Tibial artery (tissue), 4 donors: ENCODE results near the gene TRPC6.

Source experiments
- DNase-seq, 2 donors: peaks; one replicate each; pipeline ENCODE4 v3.0.0-alpha.2; 2019
- H3K27ac ChIP-seq, 2 donors: fragments of 200-600 bp; sonication (generic) in 1 of 2; 1 replicate in 1 of 2; 2 replicates in 1 of 2; pipeline ENCODE4 v1.5.1; 2018 to 2019; ENCODE audit warnings: mild to moderate bottlenecking in 1 of 2
- H3K27me3 ChIP-seq, 2 donors: fragments of 200-600 bp; sonication (generic) in 1 of 2; one replicate each; pipeline versions ENCODE4 v1.5.1 to v1.6.0; 2016 to 2019
- H3K36me3 ChIP-seq, 3 donors: fragments of 200-600 bp; sonication (generic) in 2 of 3; one replicate each; pipeline ENCODE4 v1.5.1; 2016 to 2019; ENCODE audit warnings: mild to moderate bottlenecking in 2 of 3
- H3K4me1 ChIP-seq, 4 donors: fragments of 200-600 bp; sonication (generic) in 2 of 4; 1 replicate in 3 of 4; 2 replicates in 1 of 4; pipeline ENCODE4 v1.5.1; 2016 to 2019
- H3K4me3 ChIP-seq, 2 donors: fragments of 200-600 bp; sonication (generic) in 1 of 2; 1 replicate in 1 of 2; 2 replicates in 1 of 2; pipeline ENCODE4 v1.5.1; 2018 to 2019; ENCODE audit warnings: mild to moderate bottlenecking in 2 of 2
- H3K9me3 ChIP-seq, 3 donors: fragments of 200-600 bp; sonication (generic) in 1 of 3; one replicate each; pipeline ENCODE4 v1.5.1; 2016 to 2019
- CTCF ChIP-seq, 2 experiments: fragments of 200-600 bp in 1 of 2; fragments of 450-650 bp in 1 of 2; IDR thresholded peaks; one replicate each; pipeline ENCODE4 v1.5.1; 2017 to 2019; ENCODE audit warnings: antibody characterized with exemption in 2 of 2, mild to moderate bottlenecking in 1 of 2, moderate library complexity in 1 of 2
- intact Hi-C: fragments of 100-400 bp; cut with DNase I; formaldehyde crosslinking; loops from one replicate; pipeline ENCODE4 v1.15.0; 2023; ENCODE audit warnings: low total_unique reads

TRPC6 gene

GRCh38 chr11:101566626-101567025, 17.2 kb downstream of the TRPC6 start:
- intact Hi-C loops: no loop called here
- no peak overlapping the region for H3K4me3 ChIP-seq
- H3K9me3 ChIP-seq: peaks cover 0 to 6% (median 0%) of the 10 kb centered on the region in 3 donors
- H3K4me1 ChIP-seq: no peaks in the 10 kb centered on the region
- no peak for DNase-seq
- no peak for TF ChIP-seq CTCF (IDR thresholded peaks at IDR 0.05)
- no peak overlapping the region for H3K27ac ChIP-seq
- no peaks in the 10 kb centered on the region for H3K27me3 ChIP-seq
- no peaks in the 10 kb centered on the region for H3K36me3 ChIP-seq

- intact Hi-C loops: no loop called here
- Histone ChIP-seq H3K27ac (no peak overlapping the region), H3K4me3 (no peak overlapping the region), H3K27me3 (no peaks in the 10 kb centered on the region), H3K4me1 (no peaks in the 10 kb centered on the region), H3K9me3 (peaks cover 0 to 3% (median 0%) of the 10 kb centered on the region in 3 donors), H3K36me3 (no peaks in the 10 kb centered on the region)
- DNase-seq: no peak
- TF ChIP-seq CTCF (IDR thresholded peaks at IDR 0.05): no peak
Measured at GRCh38 chr11:101563166-101563565, 20.6 kb downstream of the TRPC6 start.

- Histone ChIP-seq H3K27me3 (no peaks in the 10 kb centered on the region), H3K36me3 (no peaks in the 10 kb centered on the region), H3K4me3 (no peak overlapping the region), H3K9me3 (no peaks in the 10 kb centered on the region), H3K27ac (no peak overlapping the region), H3K4me1 (peaks cover 0 to 9% (median 0%) of the 10 kb centered on the region in 4 donors)
- intact Hi-C loops: no loop called here
- no peak for TF ChIP-seq CTCF (IDR thresholded peaks at IDR 0.05)
- DNase-seq: no peak
Measured at GRCh38 chr11:101555366-101555765, 28.4 kb downstream of the TRPC6 start.

GRCh38 chr11:101553891-101554292, 29.9 kb downstream of the TRPC6 start:
- no peak for TF ChIP-seq CTCF (IDR thresholded peaks at IDR 0.05)
- H3K9me3 ChIP-seq: no peaks in the 10 kb centered on the region
- H3K36me3 ChIP-seq: no peaks in the 10 kb centered on the region
- intact Hi-C loops: no loop called here
- no peak overlapping the region for H3K4me3 ChIP-seq
- peaks cover 0 to 9% (median 0%) of the 10 kb centered on the region in 4 donors for H3K4me1 ChIP-seq
- no peaks in the 10 kb centered on the region for H3K27me3 ChIP-seq
- no peak for DNase-seq
- no peak overlapping the region for H3K27ac ChIP-seq

- Histone ChIP-seq H3K4me1 (peaks cover 0 to 9% (median 0%) of the 10 kb centered on the region in 4 donors), H3K36me3 (no peaks in the 10 kb centered on the region), H3K9me3 (no peaks in the 10 kb centered on the region), H3K27ac (no peak overlapping the region), H3K4me3 (no peak overlapping the region), H3K27me3 (no peaks in the 10 kb centered on the region)
- TF ChIP-seq CTCF (IDR thresholded peaks at IDR 0.05): no peak
- DNase-seq: no peak
- intact Hi-C loops: no loop called here
Measured at GRCh38 chr11:101552888-101553287, 30.9 kb downstream of the TRPC6 start.

GRCh38 chr11:101528541-101528940, 55.3 kb downstream of the TRPC6 start:
- H3K27ac ChIP-seq: no peak overlapping the region
- H3K27me3 ChIP-seq: no peaks in the 10 kb centered on the region
- H3K36me3 ChIP-seq: no peaks in the 10 kb centered on the region
- no peak for TF ChIP-seq CTCF (IDR thresholded peaks at IDR 0.05)
- no peaks in the 10 kb centered on the region for H3K9me3 ChIP-seq
- intact Hi-C loops: no loop called here
- no peaks in the 10 kb centered on the region for H3K4me1 ChIP-seq
- no peak for DNase-seq
- no peak overlapping the region for H3K4me3 ChIP-seq
